HG02623 (cell line): ENCODE data around the gene CACNA1I.
"Not testable (repeated sequence)": the region's sequence is repeated elsewhere in the genome, so short reads cannot be mapped to it uniquely, and the experiment has no call there.

Experiments used
- ATAC-seq: cut with Tn5 transposase; IDR thresholded peaks from one replicate; pipeline ENCODE4 v1.9.1; 2021; ENCODE audit warnings: moderate library complexity; ENCODE audit not compliant: unreplicated experiment

Gene CACNA1I

GRCh38 chr22:39731881-39732555 is 161.5 kb downstream of the CACNA1I start:
- no peak for ATAC-seq

- no peak for ATAC-seq
Measured at GRCh38 chr22:39732625-39733024, 162.1 kb downstream of the CACNA1I start.

DNA sequence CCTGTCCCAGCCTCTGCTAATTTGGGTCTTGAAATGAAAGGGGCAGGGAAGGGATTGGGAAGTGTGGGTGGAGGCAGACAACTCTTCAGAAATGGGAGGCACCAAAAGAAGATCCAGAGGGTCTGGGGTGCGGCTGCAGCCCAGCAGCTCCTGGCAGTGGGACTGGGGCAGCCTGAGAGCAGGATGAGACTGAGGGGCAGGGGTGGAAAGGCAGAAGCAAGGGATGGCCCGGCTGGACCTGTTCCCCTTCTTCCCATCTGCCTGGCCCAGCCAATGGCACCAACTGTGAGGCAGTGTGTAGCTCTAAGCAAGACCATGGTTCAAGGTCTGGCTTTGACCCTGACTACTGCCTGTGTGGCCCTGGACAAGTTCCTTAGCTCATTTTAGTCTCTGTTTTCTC is 162.6 kb downstream of the CACNA1I start:
- ATAC-seq = no peak

DNA sequence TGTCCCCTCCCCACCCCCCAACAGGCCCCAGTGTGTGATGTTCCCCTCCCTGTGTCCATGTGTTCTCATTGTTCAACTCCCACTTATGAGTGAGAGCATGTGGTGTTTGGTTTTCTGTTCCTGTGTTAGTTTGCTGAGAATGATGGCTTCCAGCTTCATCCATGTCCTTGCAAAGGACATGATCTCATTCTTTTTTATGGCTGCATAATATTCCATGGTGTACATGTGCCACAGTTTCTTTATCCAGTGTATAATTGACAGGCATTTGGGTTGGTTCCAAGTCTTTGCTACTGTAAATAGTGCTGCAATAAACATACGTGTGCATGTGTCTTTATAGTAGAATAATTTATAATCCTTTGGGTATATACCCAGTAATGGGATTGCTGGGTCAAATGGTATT is 163.5 kb downstream of the CACNA1I start:
- ATAC-seq = not testable (repeated sequence)

GRCh38 chr22:39734866-39735265 is 164.3 kb downstream of the CACNA1I start:
- ATAC-seq = no peak

GRCh38 chr22:39735776-39736175 is 165.2 kb downstream of the CACNA1I start:
- no peak for ATAC-seq

DNA sequence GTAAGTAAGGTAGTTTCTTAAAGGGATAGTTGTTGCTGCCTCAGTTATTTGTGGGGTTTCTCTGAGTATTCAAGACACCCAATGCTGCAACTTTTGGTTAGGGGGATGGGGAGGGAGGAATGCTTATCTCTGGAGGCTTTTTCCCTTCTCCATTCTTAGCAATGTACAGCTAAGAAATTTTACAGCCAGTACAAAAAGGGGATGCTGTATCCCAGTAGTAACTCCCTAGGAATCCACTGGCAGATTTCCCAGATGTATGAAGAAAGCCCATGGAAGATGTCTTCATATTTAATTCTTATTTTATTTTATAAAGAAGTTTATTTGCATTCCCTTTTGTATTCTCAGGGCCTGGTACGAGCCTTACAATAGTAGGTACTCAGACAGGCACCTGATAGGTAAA is 168.2 kb downstream of the CACNA1I start:
- ATAC-seq = no peak
